ENCODE measurements around the gene PRKN. TPM values are rescaled to one million over a fixed set of nuclear protein-coding genes. Genes with fewer than 3 reads are reported as not detected.

PRKN gene
- total and polyA plus RNA-seq, 2 experiments from 2014 or later: 0.10 to 0.84 TPM

GRCh38 chr6:161338015-161338414 is 1389.6 kb downstream of the PRKN start:
- ATAC-seq: no peak
- Mint-ChIP-seq H3K27me3 (ENCODE audit: insufficient read depth, low read depth, poor library complexity) (no peaks in the 10 kb centered on the region), H3K9me3 (peaks cover 36% of the 10 kb centered on the region), H3K4me1 (no peaks in the 10 kb centered on the region), H3K36me3 (ENCODE audit: low read depth) (peaks cover 10% of the 10 kb centered on the region; the same call in 2 of the 3 replicates), H3K27ac (no peak overlapping the region), H3K4me3 (no peak overlapping the region)
- TF ChIP-seq REST (IDR thresholded peaks at IDR 0.05; ENCODE audit: unreplicated experiment) (no peak), NANOG (IDR thresholded peaks at IDR 0.05; ENCODE audit: borderline replicate concordance) (no peak), EZH2 (IDR thresholded peaks at IDR 0.05; ENCODE audit: low read depth, unreplicated experiment) (no peak), ETS1 (IDR thresholded peaks at IDR 0.05) (no peak), ZNF114 (CRISPR knock-in tag; IDR thresholded peaks at IDR 0.05) (no peak), CTCF (conservative IDR thresholded peaks at IDR 0.05; ENCODE audit: low read depth in 2 of 2) (no peak), JUNB (IDR thresholded peaks at IDR 0.05; ENCODE audit: unreplicated experiment) (no peak), EZH2phosphoT487 (IDR thresholded peaks at IDR 0.05; ENCODE audit: unreplicated experiment) (no peak), CREB1 (CRISPR knock-in tag; IDR thresholded peaks at IDR 0.05; ENCODE audit: low read depth) (no peak), ZNF462 (CRISPR knock-in tag; IDR thresholded peaks at IDR 0.05) (no peak), STAT1 (IDR thresholded peaks at IDR 0.05; ENCODE audit: unreplicated experiment) (no peak), ZNF331 (CRISPR knock-in tag; IDR thresholded peaks at IDR 0.05; ENCODE audit: low read depth) (no peak), POLR2AphosphoS5 (IDR thresholded peaks at IDR 0.05; ENCODE audit: low read depth) (no peak)
- H3K79me2 ChIP-seq (replicated peaks; ENCODE audit: insufficient read depth): no peaks in the 10 kb centered on the region
- H2AFZ ChIP-seq: no peak overlapping the region
- H3K9me2 ChIP-seq (ENCODE audit: insufficient read depth): no peaks in the 10 kb centered on the region
- H3K27me3 ChIP-seq (ENCODE audit: insufficient read depth): no peaks in the 10 kb centered on the region
- H3K27ac ChIP-seq (ENCODE audit: low read depth): no peak overlapping the region
- 0 out of 2 replicates have a peak, but pooled peaks cover 3% of the 10 kb centered on the region for H3K36me3 ChIP-seq (ENCODE audit: insufficient read depth)
- H3F3A ChIP-seq (replicated peaks; ENCODE audit: low read depth): no peaks in the 10 kb centered on the region
- DNase-seq (ENCODE audit: low spot score): no peak
- H3K4me2 ChIP-seq: no peak overlapping the region
- H4K20me1 ChIP-seq (replicated peaks; ENCODE audit: insufficient read depth): no peaks in the 10 kb centered on the region
- H3K4me1 ChIP-seq (ENCODE audit: insufficient read depth): no peaks in the 10 kb centered on the region
- H3K4me3 ChIP-seq: no peak overlapping the region

All from GM23338 (cell line).